Calu3 (cell line): Measurements from ENCODE around the gene ARHGAP15. TPM values are rescaled to one million over a fixed set of nuclear protein-coding genes. Genes with fewer than 3 reads are reported as not detected.

ENCODE experiments used
- BruUV-seq: library from RNA; stranded (reverse); fragments of 400-500 nt; replicated peaks from 2 replicates; lab custom pipeline; 2021; lab: Mats Ljungman, UMichigan
- CTCF ChIA-PET: fragments of 300-600 bp; sonication (Branson Sonifier 250); formaldehyde crosslinking; loops from one replicate; lab custom pipeline; 2022; ENCODE audit warnings: antibody characterized with exemption; lab: Charles Lee
- DNase-seq: peaks from one replicate; pipeline ENCODE4 v3.0.0; 2022
- H3K27ac Mint-ChIP-seq: one replicate; pipeline ENCODE4 v1.8.0; 2022; ENCODE audit warnings: mixed read lengths; ENCODE audit not compliant: unreplicated experiment
- H3K27me3 Mint-ChIP-seq: one replicate; pipeline ENCODE4 v1.8.0; 2022; ENCODE audit warnings: mixed read lengths; ENCODE audit not compliant: unreplicated experiment
- H3K36me3 Mint-ChIP-seq: one replicate; pipeline ENCODE4 v1.8.0; 2022; ENCODE audit warnings: mild to moderate bottlenecking, moderate library complexity, mixed read lengths; ENCODE audit not compliant: insufficient read depth, unreplicated experiment
- H3K4me1 Mint-ChIP-seq: one replicate; pipeline ENCODE4 v1.8.0; 2022; ENCODE audit warnings: mild to moderate bottlenecking, low read depth, mixed read lengths; ENCODE audit not compliant: unreplicated experiment
- H3K4me3 Mint-ChIP-seq: one replicate; pipeline ENCODE4 v1.8.0; 2022; ENCODE audit warnings: mild to moderate bottlenecking, low read depth, moderate library complexity, mixed read lengths; ENCODE audit not compliant: unreplicated experiment
- H3K9me3 Mint-ChIP-seq: one replicate; pipeline ENCODE4 v1.8.0; 2022; ENCODE audit warnings: low read depth, mixed read lengths; ENCODE audit not compliant: unreplicated experiment
- CTCF ChIP-seq: fragments of 200-600 bp; IDR thresholded peaks from one replicate; pipeline ENCODE4 v1.8.0; 2022; ENCODE audit warnings: antibody characterized with exemption; ENCODE audit not compliant: unreplicated experiment
- intact Hi-C: fragments of 100-400 bp; cut with micrococcal nuclease; formaldehyde crosslinking; loops from one replicate; pipeline ENCODE4 v1.10.0; 2022; ENCODE audit not compliant: unreplicated experiment
- total RNA-seq: library from RNA; stranded (reverse); gene quantifications from 2 replicates; pipeline ENCODE4 v1.2.3, GENCODE V29; 2022

ARHGAP15 gene
- total RNA-seq, 1 experiment from 2014 or later, result not detected

GRCh38 chr2:143190431-143190830 is 61.2 kb downstream of the ARHGAP15 start:
- Mint-ChIP-seq H3K36me3 (no peaks in the 10 kb centered on the region), H3K9me3 (no peaks in the 10 kb centered on the region)
- CTCF ChIA-PET, result no interaction called here

GRCh38 chr2:143192106-143192505 is 62.9 kb downstream of the ARHGAP15 start:
- CTCF ChIA-PET, result no interaction called here

More at GRCh38 chr2:143190431-143190830, 61.2 kb downstream of the ARHGAP15 start:
- no peak for TF ChIP-seq CTCF
- Mint-ChIP-seq H3K27me3 (no peaks in the 10 kb centered on the region), H3K4me3 (no peak overlapping the region), H3K4me1 (no peaks in the 10 kb centered on the region), H3K27ac (no peak overlapping the region)
- intact Hi-C loops, result no loop called here
- DNase-seq, result no peak
- BruUV-seq, result no TSS peak

GRCh38 chr2:143192716-143193115 is 63.5 kb downstream of the ARHGAP15 start:
- no peaks in the 10 kb centered on the region for H3K36me3 Mint-ChIP-seq
- intact Hi-C loops, result no loop called here
- no peaks in the 10 kb centered on the region for H3K9me3 Mint-ChIP-seq
- H3K4me1 Mint-ChIP-seq, result no peaks in the 10 kb centered on the region
- no peak overlapping the region for H3K27ac Mint-ChIP-seq
- no peaks in the 10 kb centered on the region for H3K27me3 Mint-ChIP-seq
- no peak for TF ChIP-seq CTCF
- CTCF ChIA-PET, result no interaction called here
- DNase-seq, result no peak
- no peak overlapping the region for H3K4me3 Mint-ChIP-seq
- BruUV-seq, result no TSS peak

More at GRCh38 chr2:143192106-143192505, 62.9 kb downstream of the ARHGAP15 start:
- no peak for TF ChIP-seq CTCF
- Mint-ChIP-seq H3K27me3 (no peaks in the 10 kb centered on the region), H3K4me3 (no peak overlapping the region), H3K27ac (no peak overlapping the region), H3K9me3 (no peaks in the 10 kb centered on the region), H3K4me1 (no peaks in the 10 kb centered on the region), H3K36me3 (no peaks in the 10 kb centered on the region)
- intact Hi-C loops, result no loop called here
- DNase-seq, result no peak
- BruUV-seq, result no TSS peak

GRCh38 chr2:143193121-143193520 is 63.9 kb downstream of the ARHGAP15 start:
- H3K36me3 Mint-ChIP-seq, result no peaks in the 10 kb centered on the region
- no peak for TF ChIP-seq CTCF
- DNase-seq, result no peak
- H3K9me3 Mint-ChIP-seq, result no peaks in the 10 kb centered on the region
- CTCF ChIA-PET, result no interaction called here
- no peak overlapping the region for H3K4me3 Mint-ChIP-seq
- no TSS peak for BruUV-seq
- no peak overlapping the region for H3K27ac Mint-ChIP-seq
- no peaks in the 10 kb centered on the region for H3K27me3 Mint-ChIP-seq
- intact Hi-C loops, result no loop called here
- no peaks in the 10 kb centered on the region for H3K4me1 Mint-ChIP-seq
